HG02885 (cell line): ENCODE data around the gene CFAP100.

ENCODE experiments used
- ATAC-seq: cut with Tn5 transposase; IDR thresholded peaks from one replicate; pipeline ENCODE4 v1.9.1; 2021; ENCODE audit warnings: mild to moderate bottlenecking; ENCODE audit not compliant: unreplicated experiment, poor library complexity

The CFAP100 gene

GRCh38 chr3:126474498-126475412 is 80.0 kb downstream of the CFAP100 start:
- peak; percentile 25 for ATAC-seq

DNA sequence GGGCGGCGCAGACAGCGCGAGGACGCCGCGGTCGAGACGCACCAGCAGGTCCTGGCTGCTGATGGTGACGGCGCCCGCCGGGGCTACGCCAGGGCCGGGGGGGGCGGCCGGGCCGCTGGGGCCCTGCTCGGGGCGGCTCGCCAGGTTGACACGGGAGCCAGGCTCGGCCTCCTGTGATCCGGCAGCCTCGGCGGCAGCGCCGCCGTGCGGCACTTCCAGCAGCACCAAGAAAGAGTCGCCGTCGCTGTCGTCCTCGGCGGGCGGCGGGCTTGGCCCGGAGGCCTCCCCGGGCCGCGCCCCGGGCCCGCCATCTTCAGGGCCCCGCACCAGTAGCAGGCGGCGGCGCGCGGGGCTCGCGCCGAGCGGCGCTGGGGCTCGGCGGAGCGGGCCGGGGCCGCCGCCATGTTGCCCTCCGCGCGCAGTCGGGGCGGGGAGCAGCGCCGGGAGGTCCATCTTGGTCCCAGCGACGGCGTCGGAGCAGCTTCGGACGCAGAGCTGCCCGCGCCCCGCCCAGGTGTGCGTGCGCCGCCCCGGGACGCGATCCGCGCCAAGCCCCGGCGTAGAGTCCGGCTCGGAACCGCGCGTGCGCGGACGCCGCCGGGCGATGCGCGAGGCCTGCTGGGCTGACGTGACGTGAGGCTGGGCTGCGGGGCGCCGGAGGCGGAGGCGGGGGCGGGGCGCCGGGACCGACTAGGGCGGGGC is 80.9 kb downstream of the CFAP100 start, which contains the start of gene ZXDC:
Gene ZXDC, minus strand, starts transcription at position 479 of the 702 bp plus-strand sequence. Its CDS starts 26 bp downstream, at position 453.
- ATAC-seq: peak; percentile 79

- peak; percentile 26 for ATAC-seq
Observed at GRCh38 chr3:126476166-126477060, 81.7 kb downstream of the CFAP100 start.

- ATAC-seq: no peak
Observed at GRCh38 chr3:126477061-126477380, 82.3 kb downstream of the CFAP100 start.

GRCh38 chr3:126478581-126479310 is 84.0 kb downstream of the CFAP100 start:
- no peak for ATAC-seq

GRCh38 chr3:126479642-126480041 is 84.9 kb downstream of the CFAP100 start:
- ATAC-seq: no peak

- ATAC-seq: no peak
Observed at GRCh38 chr3:126480206-126480605, 85.5 kb downstream of the CFAP100 start.

DNA sequence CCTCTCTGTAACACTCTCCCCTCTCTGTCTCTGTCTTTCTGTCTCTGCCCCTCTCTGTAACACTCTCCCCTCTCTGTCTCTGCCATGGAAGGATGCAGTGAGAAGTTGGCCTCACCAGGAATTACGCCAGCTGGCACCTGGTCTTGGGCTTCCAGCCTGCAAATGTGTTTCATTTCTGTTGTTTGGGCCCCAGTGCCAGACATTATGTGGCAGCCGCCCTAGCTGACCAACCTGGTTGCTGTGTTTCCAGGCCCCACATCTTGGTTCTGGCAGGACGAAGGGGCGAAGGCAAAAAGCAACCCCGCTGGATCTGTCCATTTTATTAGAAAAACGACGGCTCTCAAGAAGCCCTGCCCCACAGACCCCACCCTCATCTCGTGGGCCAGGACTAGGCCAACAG is 86.2 kb downstream of the CFAP100 start:
- no peak for ATAC-seq

DNA sequence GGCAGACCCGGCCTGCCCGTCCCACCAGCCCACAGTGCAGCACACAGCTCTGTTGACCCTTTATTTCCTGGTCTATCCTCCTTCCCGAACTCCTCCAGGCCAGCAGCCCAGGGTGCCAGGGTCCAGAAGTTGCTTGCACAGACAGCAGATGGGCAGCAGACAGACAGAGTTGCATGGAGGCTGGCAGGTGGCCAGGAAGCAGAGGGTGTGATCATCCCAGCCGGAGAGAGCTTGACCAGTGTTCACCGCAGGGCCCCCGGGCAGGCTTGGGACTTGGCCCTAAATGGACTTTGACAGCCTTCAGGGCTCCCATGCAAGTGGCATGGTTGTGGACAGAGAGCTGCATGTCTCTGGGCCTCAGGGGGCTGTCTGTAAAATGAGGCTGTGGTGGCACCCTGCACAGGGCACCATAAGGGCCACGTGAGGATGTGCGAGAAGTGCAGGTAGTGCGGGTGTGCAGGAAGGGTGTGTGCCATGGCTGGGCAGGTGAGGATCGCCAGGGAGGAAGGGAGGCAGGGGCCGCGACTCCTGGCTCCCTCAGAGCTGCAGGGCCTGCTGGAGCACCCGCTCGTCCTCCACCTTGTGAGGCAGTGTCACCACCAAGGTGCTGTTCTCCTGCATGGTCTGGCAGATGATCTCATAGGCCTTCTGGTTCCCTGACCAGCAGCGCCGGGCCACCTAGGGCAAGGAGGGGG is 87.2 kb downstream of the CFAP100 start:
- no peak for ATAC-seq

- no peak for ATAC-seq
Observed at GRCh38 chr3:126482503-126483255, 88.0 kb downstream of the CFAP100 start.

DNA sequence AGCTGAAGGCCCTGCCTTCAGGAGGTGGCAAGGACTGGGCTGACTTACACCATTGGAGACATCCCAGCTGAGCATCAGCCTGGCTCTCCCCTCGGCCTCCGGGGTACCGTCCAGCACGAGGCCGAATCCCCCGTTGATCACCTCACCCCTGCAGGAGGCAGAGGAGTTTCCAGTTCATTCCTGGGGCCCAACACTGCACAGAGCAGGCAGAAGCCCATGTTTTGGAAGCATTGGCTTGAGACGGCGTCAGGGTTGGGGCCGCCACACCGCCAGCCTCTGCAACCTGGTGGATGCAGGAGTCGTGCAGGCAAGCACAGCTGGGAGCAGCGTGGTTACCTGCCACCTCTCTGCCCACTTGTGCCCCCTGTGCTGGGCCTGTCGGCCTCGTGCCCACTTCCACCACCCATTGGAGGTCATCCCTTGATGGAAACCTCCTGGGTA is 88.6 kb downstream of the CFAP100 start:
- ATAC-seq: no peak

- ATAC-seq: no peak
Observed at GRCh38 chr3:126484148-126484547, 89.4 kb downstream of the CFAP100 start.

GRCh38 chr3:126484662-126485061 is 90.0 kb downstream of the CFAP100 start:
- no peak for ATAC-seq

GRCh38 chr3:126485176-126485897 is 90.6 kb downstream of the CFAP100 start:
- ATAC-seq: no peak

GRCh38 chr3:126485956-126486355 is 91.2 kb downstream of the CFAP100 start:
- no peak for ATAC-seq
